ENCODE results near the gene ZCCHC14.

ZCCHC14 gene

DNA sequence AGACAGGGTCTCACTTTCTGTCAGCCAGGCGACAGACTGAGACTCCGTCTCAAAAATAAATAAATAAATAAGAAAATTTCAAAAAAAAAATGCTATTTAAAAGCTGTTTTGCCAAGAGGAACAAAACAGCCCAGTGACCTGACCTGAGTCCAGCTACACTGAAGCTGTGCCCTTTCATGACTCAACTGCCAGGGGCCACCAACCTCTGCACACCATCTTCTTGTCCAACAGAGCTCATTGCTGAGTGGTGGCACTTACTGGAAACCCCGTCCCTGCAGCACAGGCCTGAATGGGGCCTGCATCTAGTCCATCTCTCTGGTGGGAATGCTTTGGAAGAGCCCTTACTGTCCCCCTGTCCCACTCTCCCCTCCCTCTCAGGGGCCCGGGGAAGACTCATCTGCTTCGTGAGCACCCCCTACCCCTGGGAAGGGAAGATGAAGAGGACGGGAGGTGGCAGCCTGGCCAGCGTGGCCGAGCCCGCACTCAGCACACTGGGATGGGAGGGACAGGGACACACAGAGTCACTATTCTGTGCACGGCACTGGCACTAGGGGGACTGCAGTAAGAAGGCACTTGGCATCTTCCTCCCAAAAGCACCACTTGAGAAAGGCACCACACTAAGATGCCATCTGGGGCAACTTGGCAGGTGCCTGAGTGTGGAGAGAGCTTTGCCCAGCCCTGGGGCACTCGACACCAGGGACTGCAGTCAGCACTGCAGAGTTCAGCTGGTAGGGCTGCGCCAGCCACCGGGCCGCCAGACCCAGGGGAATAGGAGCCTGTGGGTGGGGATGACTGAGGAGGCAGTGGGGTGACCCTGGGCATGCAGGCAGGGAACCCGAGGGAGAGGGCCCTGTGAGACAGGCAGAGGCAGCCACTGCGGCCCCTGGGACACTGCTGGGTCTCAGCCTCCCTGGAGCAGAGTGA, 122.8 kb downstream of the ZCCHC14 start:
- no peak overlapping the region for H3K27ac ChIP-seq
- no peak for TF ChIP-seq ZFX (IDR thresholded peaks at IDR 0.05)
- no peak for TF ChIP-seq CTCF (conservative IDR thresholded peaks at IDR 0.05)

- no peak for TF ChIP-seq ZFX (IDR thresholded peaks at IDR 0.05)
- H3K27ac ChIP-seq, result no peak overlapping the region
Observed at GRCh38 chr16:87369117-87369765, 123.6 kb downstream of the ZCCHC14 start.

- no peak overlapping the region for H3K27ac ChIP-seq
- TF ChIP-seq CTCF (conservative IDR thresholded peaks at IDR 0.05), result no peak
- no peak for TF ChIP-seq ZFX (IDR thresholded peaks at IDR 0.05)
Observed at GRCh38 chr16:87368029-87368770, 124.6 kb downstream of the ZCCHC14 start.

- TF ChIP-seq CTCF (conservative IDR thresholded peaks at IDR 0.05) (no peak), ZFX (IDR thresholded peaks at IDR 0.05) (no peak)
- H3K27ac ChIP-seq, result no peak overlapping the region
Observed at GRCh38 chr16:87367529-87367928, 125.3 kb downstream of the ZCCHC14 start.

GRCh38 chr16:87366930-87367329, 125.9 kb downstream of the ZCCHC14 start:
- no peak for TF ChIP-seq CTCF (conservative IDR thresholded peaks at IDR 0.05)
- no peak for TF ChIP-seq ZFX (IDR thresholded peaks at IDR 0.05)
- H3K27ac ChIP-seq, result no peak overlapping the region

DNA sequence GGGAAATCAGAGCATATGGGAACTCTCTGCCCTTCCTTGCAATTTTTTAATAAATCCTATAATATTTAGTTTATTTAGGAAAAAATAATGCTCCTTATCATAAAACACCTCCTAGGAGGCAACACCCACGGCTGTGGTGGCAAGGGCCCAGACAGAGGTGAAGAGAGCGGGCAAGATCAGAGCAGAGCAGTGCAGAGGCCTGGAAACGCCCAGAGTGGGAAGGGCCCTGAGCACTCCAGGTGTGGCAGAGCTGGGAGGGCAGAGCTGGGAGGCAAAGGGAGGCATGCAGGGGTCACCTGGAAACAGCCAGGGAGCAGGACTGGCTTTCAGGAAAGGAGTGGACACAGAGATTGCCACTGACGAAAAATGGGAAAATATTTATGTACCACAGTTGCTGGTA, 126.5 kb downstream of the ZCCHC14 start:
- H3K27ac ChIP-seq, result no peak overlapping the region
- TF ChIP-seq ZFX (IDR thresholded peaks at IDR 0.05) (no peak), CTCF (conservative IDR thresholded peaks at IDR 0.05) (no peak)

DNA sequence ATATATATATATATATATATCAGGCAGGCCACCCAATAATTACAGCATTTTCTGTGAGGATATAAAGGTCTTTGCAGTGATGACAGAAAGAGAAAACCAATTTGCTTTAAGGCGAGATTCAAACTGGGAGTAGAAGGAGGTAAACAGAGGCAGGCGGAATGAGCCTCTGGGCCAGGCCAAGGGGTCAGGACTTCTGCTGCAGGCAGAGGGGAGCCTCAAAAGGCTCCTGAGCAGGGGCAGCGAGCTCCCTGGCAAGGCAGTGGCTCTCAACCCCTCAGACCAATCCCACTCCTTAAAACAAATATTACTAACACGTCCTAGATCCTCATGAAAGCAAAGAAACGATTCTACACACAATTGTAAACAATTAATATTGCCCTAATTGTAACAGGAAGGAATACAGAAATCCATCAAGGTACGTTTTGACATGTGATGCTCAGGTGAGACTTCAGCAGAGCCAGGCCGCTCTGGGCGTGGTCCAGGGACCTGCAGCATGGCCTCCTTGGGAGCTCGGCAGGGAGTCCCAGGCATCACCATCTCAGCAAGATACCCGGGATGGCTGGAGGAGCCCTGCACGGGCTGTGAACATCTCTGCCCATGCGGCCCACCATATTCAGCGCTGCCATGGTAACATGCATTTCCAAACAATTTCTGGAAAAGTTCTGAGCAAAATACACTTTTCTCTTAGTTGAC, 127.7 kb downstream of the ZCCHC14 start:
- TF ChIP-seq ZFX (IDR thresholded peaks at IDR 0.05), result no peak
- TF ChIP-seq CTCF (conservative IDR thresholded peaks at IDR 0.05), result no peak
- H3K27ac ChIP-seq, result no peak overlapping the region
